D721Med (cell line): ENCODE measurements around the gene ZNF764.
A peak's percentile ranks its signal among the peaks of the same experiment; 100 is the strongest.
"Not testable (repeated sequence)": the region's sequence is repeated elsewhere in the genome, so short reads cannot be mapped to it uniquely, and the experiment has no call there.

ENCODE experiments used
- DNase-seq: peaks from one replicate; pipeline ENCODE4 v3.0.0; 2011; ENCODE audit warnings: low spot score; ENCODE audit not compliant: insufficient read length
- FAIRE-seq: peaks from 2 replicates; lab custom pipeline; 2011; peaks lifted over from hg19 to GRCh38; lab: Jason Lieb, UNC
- CTCF ChIP-seq: IDR thresholded peaks from 2 replicates; pipeline ENCODE4 v1.5.1; 2012; ENCODE audit warnings: mild to moderate bottlenecking, control low read depth; ENCODE audit not compliant: insufficient read depth; ENCODE audit errors: missing control alignments

Gene ZNF764

DNA sequence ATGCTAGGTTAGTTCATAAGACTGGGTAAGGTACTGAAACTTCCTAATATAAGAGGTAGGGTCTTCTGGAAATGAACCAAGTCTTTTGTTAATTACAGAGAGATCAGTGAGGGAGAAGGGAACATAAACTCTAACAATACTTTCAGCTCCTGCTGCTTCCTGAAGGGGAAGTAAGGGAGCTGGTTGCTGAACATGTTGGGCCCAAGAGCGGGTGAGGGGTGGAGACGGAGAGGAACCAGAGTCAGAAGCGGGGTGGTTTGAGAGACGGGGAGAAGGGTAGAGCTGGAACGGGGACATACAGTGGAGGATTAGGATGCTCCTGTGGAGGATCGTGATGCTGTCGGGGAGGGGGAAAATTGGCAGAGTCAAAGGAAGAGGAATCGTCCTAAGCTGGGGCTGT is 12.1 kb downstream of the ZNF764 start:
- DNase-seq = no peak
- TF ChIP-seq CTCF = no peak
- no peak for FAIRE-seq

GRCh38 chr16:30543067-30543466 is 15.1 kb downstream of the ZNF764 start:
- FAIRE-seq (no peak), DNase-seq (no peak)
- no peak for TF ChIP-seq CTCF

DNA sequence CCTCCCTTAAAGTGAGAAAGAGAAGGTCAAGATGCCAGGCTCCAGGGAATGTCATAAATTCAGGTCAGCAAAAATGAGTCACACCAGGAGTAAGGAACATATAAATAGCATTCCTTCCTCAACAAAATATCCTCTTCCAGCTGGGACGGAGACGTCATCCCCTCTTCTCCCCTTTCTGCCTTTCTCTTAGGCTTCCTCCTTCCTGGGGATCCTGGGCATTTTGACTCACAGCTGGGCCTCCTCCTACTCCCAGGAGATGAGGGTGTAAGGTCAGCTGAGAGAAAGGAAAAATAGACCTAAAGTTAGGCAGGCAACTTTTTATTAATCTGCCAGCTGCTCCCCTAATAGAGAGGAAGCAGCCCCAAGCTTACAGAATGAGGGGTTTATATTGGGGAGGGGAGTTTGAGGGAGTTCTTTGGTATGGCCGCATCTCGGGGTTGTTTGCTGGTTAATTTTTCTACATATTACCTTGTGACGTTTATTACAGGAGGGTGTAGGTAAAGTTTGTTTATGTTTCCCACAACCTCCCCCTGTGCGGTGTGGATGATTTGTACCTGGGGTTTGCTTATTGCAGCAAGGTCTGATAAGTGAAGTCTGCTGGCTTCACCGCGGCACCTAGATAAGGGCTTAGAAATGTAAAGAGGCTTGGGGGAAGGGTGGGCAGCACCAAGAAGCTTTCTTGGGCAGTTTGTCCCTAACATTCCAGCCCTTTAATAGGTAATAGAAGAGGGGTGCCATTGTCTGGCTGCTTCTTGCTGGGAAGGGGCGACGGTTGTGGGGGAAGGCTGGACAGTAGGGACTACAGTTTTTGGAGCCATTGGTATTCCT is 16.5 kb downstream of the ZNF764 start:
- FAIRE-seq (no peak), DNase-seq (no peak)
- no peak for TF ChIP-seq CTCF

- FAIRE-seq, DNase-seq: not testable (repeated sequence)
These were observed 17.2 kb downstream of the ZNF764 start for GRCh38 chr16:30540916-30541464.

- FAIRE-seq, DNase-seq: not testable (repeated sequence)
These were observed 18.1 kb downstream of the ZNF764 start for GRCh38 chr16:30539986-30540526.

DNA sequence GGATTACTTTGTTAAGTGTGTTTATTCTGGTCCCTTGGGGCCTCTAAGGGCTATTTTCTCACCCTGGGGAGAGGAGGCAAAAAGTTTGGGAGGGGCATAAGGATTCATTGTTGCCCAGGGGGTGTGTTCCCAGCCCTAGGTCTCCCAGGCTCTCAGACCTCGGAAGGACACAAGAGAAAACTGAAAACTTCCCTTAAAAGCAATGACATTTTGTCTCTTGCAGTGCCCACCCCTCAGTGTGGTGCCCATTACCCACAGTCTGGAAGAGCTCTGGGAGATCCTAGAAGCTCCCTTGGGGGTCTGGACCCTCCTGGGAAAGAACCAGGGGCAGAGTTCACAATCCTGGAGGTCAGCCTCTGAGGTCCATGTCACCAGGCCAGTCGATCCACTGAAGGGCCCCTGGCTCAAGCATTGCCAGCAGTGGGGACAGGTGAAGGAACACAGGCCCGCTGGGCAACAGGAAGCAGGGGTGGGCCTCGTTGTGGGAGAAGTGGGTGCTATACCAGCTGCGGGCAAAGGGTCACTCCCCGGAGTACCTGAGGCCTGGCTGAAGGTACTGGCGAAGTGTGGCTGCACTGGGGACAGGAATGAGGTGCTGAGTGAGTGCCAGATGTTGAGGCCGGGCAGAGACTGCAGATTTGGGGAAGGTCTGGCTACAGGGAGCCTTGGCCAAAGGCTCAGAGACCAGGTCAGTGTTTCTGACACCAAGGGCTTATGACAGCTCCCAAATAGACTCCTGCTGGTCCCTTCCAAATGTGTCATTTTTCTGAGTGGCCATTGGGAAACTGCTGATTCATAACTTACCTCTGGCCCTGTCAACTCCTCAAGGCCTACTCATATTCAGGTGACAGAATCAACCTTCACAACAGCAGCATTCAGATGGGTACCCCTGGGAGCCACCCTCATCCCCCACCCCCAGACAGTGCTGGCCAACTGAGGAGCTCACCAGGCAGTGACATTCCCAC is 18.9 kb downstream of the ZNF764 start:
- FAIRE-seq = no peak
- no peak for DNase-seq

DNA sequence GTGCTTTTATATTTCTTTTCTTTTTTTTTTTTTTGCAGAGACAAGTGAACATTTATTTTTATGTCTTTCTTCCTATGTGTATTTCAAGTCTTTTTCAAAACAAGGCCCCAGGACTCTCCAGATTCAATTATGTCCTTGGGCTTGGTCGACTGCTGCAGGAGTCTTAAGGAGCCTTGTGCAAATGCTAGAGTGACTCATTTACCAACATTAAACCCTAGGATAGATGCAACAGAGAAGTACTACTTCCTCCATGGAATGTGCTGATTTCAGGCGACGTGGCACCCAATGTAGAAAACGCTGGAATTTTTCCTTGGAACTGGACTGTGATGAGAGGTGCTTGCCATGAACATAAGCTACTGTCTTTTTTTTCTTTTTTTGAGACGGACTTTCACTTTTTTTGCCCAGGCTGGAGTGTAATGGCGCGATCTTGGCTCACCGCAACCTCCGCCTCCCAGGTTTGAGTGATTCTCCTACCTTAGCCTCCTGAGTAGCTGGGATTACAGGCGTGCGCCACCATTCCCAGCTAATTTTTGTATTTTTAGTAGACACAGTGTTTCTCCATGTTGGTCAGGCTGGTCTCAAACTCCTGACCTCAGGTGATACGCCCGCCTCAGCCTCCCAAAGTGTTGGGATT is 21.7 kb downstream of the ZNF764 start:
- DNase-seq, FAIRE-seq: not testable (repeated sequence)

More for the DNA sequence above, 18.9 kb downstream of the ZNF764 start:
- no peak for TF ChIP-seq CTCF

GRCh38 chr16:30535777-30536190 is 22.4 kb downstream of the ZNF764 start:
- FAIRE-seq = no peak
- peak; percentile 43 for TF ChIP-seq CTCF
- DNase-seq = peak; percentile 61
